Neural crest cell (in vitro differentiated cells): ENCODE data around the gene ANKS1A. TPM values are rescaled to one million over a fixed set of nuclear protein-coding genes. Genes with fewer than 3 reads are reported as not detected.

Source experiments
- DNase-seq: peaks from one replicate; pipeline ENCODE4 v3.0.0; 2021; ENCODE audit warnings: low read depth, mixed read lengths, low spot score
- H3K27ac Mint-ChIP-seq: one replicate; pipeline ENCODE4 v1.8.0; 2021; ENCODE audit warnings: mild to moderate bottlenecking, mixed read lengths; ENCODE audit not compliant: unreplicated experiment
- H3K27me3 Mint-ChIP-seq: 2 replicates; pipeline ENCODE4 v1.8.0; 2021; ENCODE audit warnings: low read depth, mild to moderate bottlenecking, mixed read lengths
- H3K36me3 Mint-ChIP-seq: 2 replicates; pipeline ENCODE4 v1.8.0; 2021; ENCODE audit warnings: low read depth, mild to moderate bottlenecking, mixed read lengths
- H3K4me1 Mint-ChIP-seq: 2 replicates; pipeline ENCODE4 v1.8.0; 2021; ENCODE audit warnings: mixed read lengths
- H3K4me3 Mint-ChIP-seq: one replicate; pipeline ENCODE4 v1.8.0; 2021; ENCODE audit warnings: mild to moderate bottlenecking, mixed read lengths
- H3K9me3 Mint-ChIP-seq: 2 replicates; pipeline ENCODE4 v1.8.0; 2021; ENCODE audit warnings: mixed read lengths
- total RNA-seq: library from RNA; stranded (reverse); gene quantifications from 2 replicates; pipeline ENCODE4 v1.2.1, GENCODE V29; 2021
- TF ChIP-seq, protein P1 (sequence below): fragments of 200-600 bp; sonication (generic); conservative IDR thresholded peaks from 2 replicates; pipeline ENCODE4 v1.5.0; 2021; ENCODE audit warnings: antibody characterized with exemption, mild to moderate bottlenecking

The ANKS1A gene
- total RNA-seq, 1 donor from 2014 or later = 33.2 TPM

DNA sequence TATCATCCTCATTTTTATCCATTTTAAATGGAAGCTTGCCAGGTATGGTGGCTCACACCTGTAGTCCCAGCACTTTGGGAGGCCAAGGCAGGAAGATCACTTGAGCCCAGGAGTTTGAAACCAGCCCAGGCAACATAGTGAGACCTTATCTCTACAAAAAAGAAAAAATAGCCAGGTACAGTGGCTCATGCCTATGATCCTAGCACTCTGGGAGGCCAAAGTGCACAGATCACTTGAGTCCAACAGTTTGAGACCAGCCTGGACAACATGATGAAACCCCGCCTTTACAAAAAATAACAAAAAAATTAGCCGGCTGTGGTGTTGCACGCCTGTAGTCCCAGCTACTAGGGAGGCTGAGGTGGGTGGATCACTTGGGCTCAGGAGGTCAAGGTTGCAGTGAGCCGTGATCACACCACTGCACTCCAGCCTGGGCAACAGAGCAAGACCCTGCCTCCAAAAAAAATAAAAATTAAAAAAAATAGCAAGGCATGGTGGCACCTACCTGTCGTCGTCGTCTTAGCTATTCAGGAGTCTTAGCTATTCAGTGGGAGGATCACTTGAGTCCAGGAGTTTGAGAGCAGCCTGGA, 163.0 kb downstream of the ANKS1A start:
- Mint-ChIP-seq H3K4me3 (no peak overlapping the region), H3K4me1 (peaks cover 20% of the 10 kb centered on the region), H3K27ac (no peak overlapping the region), H3K27me3 (no peaks in the 10 kb centered on the region), H3K9me3 (no peaks in the 10 kb centered on the region), H3K36me3 (no peaks in the 10 kb centered on the region)
- TF ChIP-seq, protein P1, sequence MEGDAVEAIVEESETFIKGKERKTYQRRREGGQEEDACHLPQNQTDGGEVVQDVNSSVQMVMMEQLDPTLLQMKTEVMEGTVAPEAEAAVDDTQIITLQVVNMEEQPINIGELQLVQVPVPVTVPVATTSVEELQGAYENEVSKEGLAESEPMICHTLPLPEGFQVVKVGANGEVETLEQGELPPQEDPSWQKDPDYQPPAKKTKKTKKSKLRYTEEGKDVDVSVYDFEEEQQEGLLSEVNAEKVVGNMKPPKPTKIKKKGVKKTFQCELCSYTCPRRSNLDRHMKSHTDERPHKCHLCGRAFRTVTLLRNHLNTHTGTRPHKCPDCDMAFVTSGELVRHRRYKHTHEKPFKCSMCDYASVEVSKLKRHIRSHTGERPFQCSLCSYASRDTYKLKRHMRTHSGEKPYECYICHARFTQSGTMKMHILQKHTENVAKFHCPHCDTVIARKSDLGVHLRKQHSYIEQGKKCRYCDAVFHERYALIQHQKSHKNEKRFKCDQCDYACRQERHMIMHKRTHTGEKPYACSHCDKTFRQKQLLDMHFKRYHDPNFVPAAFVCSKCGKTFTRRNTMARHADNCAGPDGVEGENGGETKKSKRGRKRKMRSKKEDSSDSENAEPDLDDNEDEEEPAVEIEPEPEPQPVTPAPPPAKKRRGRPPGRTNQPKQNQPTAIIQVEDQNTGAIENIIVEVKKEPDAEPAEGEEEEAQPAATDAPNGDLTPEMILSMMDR = no peak
- DNase-seq = no peak

DNA sequence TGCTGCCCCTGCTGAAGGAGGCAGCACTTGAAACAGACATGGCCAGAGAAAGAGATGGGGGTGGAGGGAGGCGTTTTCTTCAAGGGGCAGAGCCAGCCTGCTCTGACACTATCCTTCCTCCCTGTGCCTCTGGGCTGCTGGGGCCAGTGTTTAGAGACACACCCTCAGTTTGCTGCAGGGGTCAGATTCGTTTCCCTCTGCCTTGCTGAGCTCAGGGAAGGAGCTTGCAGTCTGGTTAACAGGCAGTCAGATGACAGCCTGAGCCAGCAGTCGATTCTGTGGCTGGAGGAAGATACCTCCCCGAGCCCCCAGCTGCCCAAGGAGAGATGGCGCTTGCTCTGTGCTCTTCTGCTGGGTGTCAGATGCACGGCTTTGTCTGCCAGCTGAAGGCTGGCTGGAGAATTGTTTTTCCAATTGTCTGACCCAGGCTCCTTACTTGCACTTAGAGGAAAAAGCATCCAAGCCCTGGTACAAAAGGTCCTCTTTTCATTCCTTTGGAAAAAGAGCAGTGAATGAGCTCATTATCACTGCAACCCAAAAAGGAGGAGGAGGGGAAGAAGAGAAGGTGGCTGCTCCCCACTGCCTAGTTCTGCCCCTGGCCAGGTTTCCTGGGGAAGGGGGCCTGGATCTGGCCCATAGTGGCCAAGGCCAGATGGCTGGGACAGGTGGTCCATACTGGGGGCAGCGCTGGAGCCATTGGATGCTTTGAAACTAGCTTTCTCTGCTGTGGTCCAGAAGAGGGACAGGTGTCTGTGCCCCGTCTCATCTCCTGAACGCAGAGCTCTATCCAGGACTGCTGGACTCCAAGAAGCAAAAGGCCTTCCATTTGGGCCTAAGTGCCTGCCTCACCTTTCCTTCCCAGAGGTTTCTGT, 163.9 kb downstream of the ANKS1A start:
- H3K36me3 Mint-ChIP-seq = no peaks in the 10 kb centered on the region
- no peak for DNase-seq
- TF ChIP-seq, protein P1 = no peak
- H3K27ac Mint-ChIP-seq = peak overlapping the region; percentile 70
- H3K9me3 Mint-ChIP-seq = no peaks in the 10 kb centered on the region
- peaks cover 26% of the 10 kb centered on the region for H3K4me1 Mint-ChIP-seq
- H3K4me3 Mint-ChIP-seq = no peak overlapping the region
- H3K27me3 Mint-ChIP-seq = no peaks in the 10 kb centered on the region

DNA sequence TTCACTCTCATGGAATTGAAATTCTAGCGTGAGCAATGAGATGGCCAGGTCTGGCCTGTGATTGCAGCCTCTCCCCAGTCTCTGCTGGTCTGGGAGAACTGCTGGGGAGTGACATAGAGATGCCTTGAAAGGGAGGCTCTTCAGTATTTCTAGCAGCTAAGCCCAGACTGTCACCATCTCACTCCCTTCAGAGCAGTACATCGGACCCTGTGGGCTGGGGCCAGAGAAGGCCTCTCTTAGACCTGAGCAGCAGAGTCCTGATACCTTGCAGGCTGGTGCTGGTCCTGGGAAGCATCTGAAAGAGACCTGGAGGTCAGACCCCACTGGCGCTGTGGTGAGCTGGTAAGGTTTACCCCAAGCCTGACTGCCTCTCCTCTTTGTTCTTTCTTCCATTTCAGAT, 164.6 kb downstream of the ANKS1A start:
- TF ChIP-seq, protein P1 = no peak
- Mint-ChIP-seq H3K4me1 (peaks cover 33% of the 10 kb centered on the region), H3K27me3 (no peaks in the 10 kb centered on the region), H3K36me3 (no peaks in the 10 kb centered on the region), H3K27ac (no peak overlapping the region), H3K4me3 (no peak overlapping the region), H3K9me3 (no peaks in the 10 kb centered on the region)
- no peak for DNase-seq

DNA sequence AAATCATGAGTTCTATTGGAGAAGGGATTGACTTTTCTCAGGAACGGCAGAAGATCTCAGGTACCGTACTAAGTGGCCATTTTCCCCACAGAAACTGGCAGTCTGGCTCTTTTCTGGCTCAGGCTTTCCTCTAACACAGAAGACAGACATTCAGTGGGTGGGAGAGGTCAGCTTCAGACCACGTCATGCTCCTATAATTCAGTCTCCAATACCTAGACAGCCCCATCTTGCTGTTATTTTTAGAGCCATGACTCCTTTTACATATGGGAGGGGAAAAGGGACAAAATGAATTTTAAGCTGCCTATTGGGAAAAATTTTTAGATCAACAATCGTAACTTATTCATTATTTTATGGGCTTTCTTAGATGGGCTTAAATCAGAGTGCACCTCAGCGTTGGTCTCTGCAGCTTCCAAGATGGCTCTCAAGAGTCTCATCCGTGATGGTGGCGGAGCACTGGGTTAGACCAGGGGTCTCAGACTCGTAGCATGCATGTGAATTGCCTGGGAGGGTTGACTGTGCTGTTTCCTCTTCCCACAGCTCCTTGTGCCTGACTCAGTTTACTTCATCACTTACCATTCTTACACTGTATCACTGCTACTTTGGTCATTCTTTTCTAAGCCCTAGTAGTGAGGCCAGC, 165.2 kb downstream of the ANKS1A start:
- H3K27me3 Mint-ChIP-seq = no peaks in the 10 kb centered on the region
- H3K9me3 Mint-ChIP-seq = no peaks in the 10 kb centered on the region
- TF ChIP-seq, protein P1 = no peak
- H3K4me3 Mint-ChIP-seq = no peak overlapping the region
- peaks cover 36% of the 10 kb centered on the region for H3K4me1 Mint-ChIP-seq
- H3K27ac Mint-ChIP-seq = no peak overlapping the region
- H3K36me3 Mint-ChIP-seq = no peaks in the 10 kb centered on the region
- DNase-seq = no peak

DNA sequence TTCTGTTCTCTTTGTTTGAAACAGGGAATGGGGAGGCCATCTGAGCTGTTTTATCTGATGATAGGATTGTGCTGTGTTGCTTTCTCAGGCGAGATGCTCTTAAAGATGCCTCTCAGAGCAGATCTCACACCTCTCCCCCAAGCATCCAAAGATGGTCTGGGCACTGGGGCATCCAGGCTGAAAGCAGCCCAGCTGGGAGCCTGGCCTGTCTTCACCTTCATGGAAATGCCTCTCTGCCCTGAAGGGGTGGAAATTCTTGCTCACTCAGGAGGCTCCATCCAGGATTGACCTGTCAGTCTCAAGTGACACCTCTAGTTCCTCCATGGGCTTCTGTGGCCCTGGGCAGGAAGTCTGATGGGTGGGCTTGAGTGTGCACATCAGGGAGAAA, 165.7 kb downstream of the ANKS1A start:
- Mint-ChIP-seq H3K27ac (no peak overlapping the region), H3K4me3 (no peak overlapping the region), H3K36me3 (no peaks in the 10 kb centered on the region), H3K9me3 (no peaks in the 10 kb centered on the region), H3K27me3 (no peaks in the 10 kb centered on the region), H3K4me1 (peaks cover 40% of the 10 kb centered on the region)
- TF ChIP-seq, protein P1 = no peak
- no peak for DNase-seq
